HepG2 (cell line): Measurements from ENCODE around the gene CNNM4. TPM values are rescaled to one million over a fixed set of nuclear protein-coding genes. Genes with fewer than 3 reads are reported as not detected.

Source experiments
- ARID4A ChIP-seq: sonication (generic); formaldehyde crosslinking; IDR thresholded peaks from 2 replicates; pipeline ENCODE4 v1.5.0; 2020; ENCODE audit warnings: mild to moderate bottlenecking, missing genetic modification reagents, borderline replicate concordance
- ATAD3A ChIP-seq: sonication (generic); formaldehyde crosslinking; IDR thresholded peaks from 2 replicates; pipeline ENCODE4 v1.4.0; 2020; ENCODE audit warnings: missing genetic modification reagents
- CEBPB ChIP-seq: IDR thresholded peaks from 2 replicates; pipeline ENCODE4 v1.6.1; 2011; ENCODE audit warnings: low read depth, low read length, improper control_type of control experiment, borderline replicate concordance
- EED ChIP-seq: sonication (generic); formaldehyde crosslinking; IDR thresholded peaks from 2 replicates; pipeline ENCODE4 v1.5.0; 2020; ENCODE audit warnings: mild to moderate bottlenecking, missing genetic modification reagents
- ELF1 ChIP-seq: sonication (generic); formaldehyde crosslinking; IDR thresholded peaks from 2 replicates; pipeline ENCODE4 v1.4.0; 2020; ENCODE audit warnings: missing genetic modification reagents
- HNRNPL ChIP-seq: fragments of 200-400 bp; formaldehyde crosslinking; IDR thresholded peaks from 2 replicates; pipeline ENCODE4 v1.6.1; 2017; ENCODE audit warnings: mild to moderate bottlenecking, low read depth, low read length
- IRX3 ChIP-seq: sonication (generic); formaldehyde crosslinking; IDR thresholded peaks from 2 replicates; pipeline ENCODE4 v1.8.1; 2023; ENCODE audit warnings: mild to moderate bottlenecking, low read depth, missing genetic modification reagents, borderline replicate concordance
- MEIS1 ChIP-seq: sonication (generic); formaldehyde crosslinking; IDR thresholded peaks from 2 replicates; pipeline ENCODE4 v1.9.0; 2021; ENCODE audit warnings: mild to moderate bottlenecking, missing genetic modification reagents, moderate library complexity, borderline replicate concordance
- NR2F2 ChIP-seq: IDR thresholded peaks from 2 replicates; pipeline ENCODE4 v1.6.1; 2012; ENCODE audit warnings: low read depth, inconsistent platforms, borderline replicate concordance
- NR2F6 ChIP-seq, 2 experiments: IDR thresholded peaks; 2 replicates each; pipeline ENCODE4 v1.6.1; 2016; ENCODE audit warnings: antibody characterized with exemption in 1 of 2, mild to moderate bottlenecking in 1 of 2
- SKI ChIP-seq: fragments of 450-650 bp; IDR thresholded peaks from one replicate; pipeline ENCODE4 v1.6.1; 2018; ENCODE audit warnings: mild to moderate bottlenecking; ENCODE audit not compliant: partially characterized antibody
- ZMAT3 ChIP-seq: sonication (generic); formaldehyde crosslinking; conservative IDR thresholded peaks from 2 replicates; pipeline ENCODE4 v1.7.0; 2021; ENCODE audit warnings: missing genetic modification reagents
- ZNF136 ChIP-seq: sonication (generic); formaldehyde crosslinking; IDR thresholded peaks from 2 replicates; pipeline ENCODE4 v1.8.1; 2022; ENCODE audit warnings: low read depth, mild to moderate bottlenecking, moderate library complexity, missing genetic modification reagents
- ZNF570 ChIP-seq: sonication (generic); formaldehyde crosslinking; IDR thresholded peaks from 2 replicates; pipeline ENCODE4 v1.4.0; 2020; ENCODE audit warnings: mild to moderate bottlenecking, missing genetic modification reagents, borderline replicate concordance
- ZNF740 ChIP-seq: sonication (generic); formaldehyde crosslinking; IDR thresholded peaks from 2 replicates; pipeline ENCODE4 v1.4.0; 2020; ENCODE audit warnings: missing genetic modification reagents
- ZNF782 ChIP-seq: sonication (generic); formaldehyde crosslinking; IDR thresholded peaks from 2 replicates; pipeline ENCODE4 v1.4.0; 2020; ENCODE audit warnings: missing genetic modification reagents, mild to moderate bottlenecking, borderline replicate concordance
- polyA plus RNA-seq, 8 experiments: library from polyadenylated mRNA; depleted of rRNA in 3 of 8; stranded (reverse) in 7 of 8; unstranded in 1 of 8; fragments of >200 nt; fragmentation: Illumina TruSeq in 4 of 8; extraction: Trizol in 4 of 8; gene quantifications; 2 replicates each; pipeline versions ENCODE4 v1.2.1 to v1.2.3, GENCODE V29; 2011 to 2016; ENCODE audit warnings: low read depth in 4 of 8, missing spikeins in 1 of 8, mixed read lengths in 1 of 8; ENCODE audit not compliant: insufficient read depth in 1 of 8
- total RNA-seq, 5 experiments: library from RNA; depleted of rRNA; stranded (reverse); fragments of >200 nt; fragmentation: Illumina TruSeq; extraction: Trizol; gene quantifications; 2 replicates each; pipeline ENCODE4 v1.2.3, GENCODE V29; 2016; ENCODE audit warnings: low read depth in 1 of 5
- TF ChIP-seq, protein P1 (sequence below): sonication (generic); formaldehyde crosslinking; IDR thresholded peaks from 2 replicates; pipeline ENCODE4 v1.4.0; 2020; ENCODE audit warnings: missing genetic modification reagents
- TF ChIP-seq, protein P2 (sequence below): sonication (generic); formaldehyde crosslinking; IDR thresholded peaks from 2 replicates; pipeline ENCODE4 v1.5.1; 2020; ENCODE audit warnings: mild to moderate bottlenecking, missing genetic modification reagents, moderate library complexity

The CNNM4 gene
- total and polyA plus RNA-seq, 2 of the 13 experiments (the other 11 are each of a cell fraction or from before 2014, with no cell fraction given), result 5.9 to 8.4 TPM

GRCh38 chr2:96815326-96816126, 54.8 kb downstream of the CNNM4 start (continued):
- TF ChIP-seq, protein P1, sequence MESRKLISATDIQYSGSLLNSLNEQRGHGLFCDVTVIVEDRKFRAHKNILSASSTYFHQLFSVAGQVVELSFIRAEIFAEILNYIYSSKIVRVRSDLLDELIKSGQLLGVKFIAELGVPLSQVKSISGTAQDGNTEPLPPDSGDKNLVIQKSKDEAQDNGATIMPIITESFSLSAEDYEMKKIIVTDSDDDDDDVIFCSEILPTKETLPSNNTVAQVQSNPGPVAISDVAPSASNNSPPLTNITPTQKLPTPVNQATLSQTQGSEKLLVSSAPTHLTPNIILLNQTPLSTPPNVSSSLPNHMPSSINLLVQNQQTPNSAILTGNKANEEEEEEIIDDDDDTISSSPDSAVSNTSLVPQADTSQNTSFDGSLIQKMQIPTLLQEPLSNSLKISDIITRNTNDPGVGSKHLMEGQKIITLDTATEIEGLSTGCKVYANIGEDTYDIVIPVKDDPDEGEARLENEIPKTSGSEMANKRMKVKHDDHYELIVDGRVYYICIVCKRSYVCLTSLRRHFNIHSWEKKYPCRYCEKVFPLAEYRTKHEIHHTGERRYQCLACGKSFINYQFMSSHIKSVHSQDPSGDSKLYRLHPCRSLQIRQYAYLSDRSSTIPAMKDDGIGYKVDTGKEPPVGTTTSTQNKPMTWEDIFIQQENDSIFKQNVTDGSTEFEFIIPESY (CRISPR knock-in tag), result no peak
- TF ChIP-seq ATAD3A (CRISPR knock-in tag), result no peak
- TF ChIP-seq NR2F2, result no peak
- no peak for TF ChIP-seq HNRNPL
- no peak for TF ChIP-seq IRX3 (CRISPR knock-in tag)
- no peak for TF ChIP-seq ZNF570 (CRISPR knock-in tag)
- TF ChIP-seq NR2F6 (IDR thresholded peaks at IDR 0.05), result no peak
- no peak for TF ChIP-seq NR2F6 (CRISPR knock-in tag; IDR thresholded peaks at IDR 0.05)
- TF ChIP-seq CEBPB, result no peak
- no peak for TF ChIP-seq ELF1 (CRISPR knock-in tag)
- TF ChIP-seq ZNF740, result no peak
- 0 out of 2 replicates have a peak, but pooled peaks have one; percentile 74 for TF ChIP-seq ZNF782 (CRISPR knock-in tag)
- no peak for TF ChIP-seq EED (CRISPR knock-in tag)
- 0 out of 2 replicates have a peak, but pooled peaks have one; percentile 19 for TF ChIP-seq ZMAT3
- TF ChIP-seq ARID4A (CRISPR knock-in tag), result peak; percentile 81; the same call in 1 of the 2 replicates
- peak; percentile 90 for TF ChIP-seq ZNF136 (CRISPR knock-in tag)
- peak; percentile 81 for TF ChIP-seq MEIS1 (CRISPR knock-in tag)
- TF ChIP-seq, protein P2, sequence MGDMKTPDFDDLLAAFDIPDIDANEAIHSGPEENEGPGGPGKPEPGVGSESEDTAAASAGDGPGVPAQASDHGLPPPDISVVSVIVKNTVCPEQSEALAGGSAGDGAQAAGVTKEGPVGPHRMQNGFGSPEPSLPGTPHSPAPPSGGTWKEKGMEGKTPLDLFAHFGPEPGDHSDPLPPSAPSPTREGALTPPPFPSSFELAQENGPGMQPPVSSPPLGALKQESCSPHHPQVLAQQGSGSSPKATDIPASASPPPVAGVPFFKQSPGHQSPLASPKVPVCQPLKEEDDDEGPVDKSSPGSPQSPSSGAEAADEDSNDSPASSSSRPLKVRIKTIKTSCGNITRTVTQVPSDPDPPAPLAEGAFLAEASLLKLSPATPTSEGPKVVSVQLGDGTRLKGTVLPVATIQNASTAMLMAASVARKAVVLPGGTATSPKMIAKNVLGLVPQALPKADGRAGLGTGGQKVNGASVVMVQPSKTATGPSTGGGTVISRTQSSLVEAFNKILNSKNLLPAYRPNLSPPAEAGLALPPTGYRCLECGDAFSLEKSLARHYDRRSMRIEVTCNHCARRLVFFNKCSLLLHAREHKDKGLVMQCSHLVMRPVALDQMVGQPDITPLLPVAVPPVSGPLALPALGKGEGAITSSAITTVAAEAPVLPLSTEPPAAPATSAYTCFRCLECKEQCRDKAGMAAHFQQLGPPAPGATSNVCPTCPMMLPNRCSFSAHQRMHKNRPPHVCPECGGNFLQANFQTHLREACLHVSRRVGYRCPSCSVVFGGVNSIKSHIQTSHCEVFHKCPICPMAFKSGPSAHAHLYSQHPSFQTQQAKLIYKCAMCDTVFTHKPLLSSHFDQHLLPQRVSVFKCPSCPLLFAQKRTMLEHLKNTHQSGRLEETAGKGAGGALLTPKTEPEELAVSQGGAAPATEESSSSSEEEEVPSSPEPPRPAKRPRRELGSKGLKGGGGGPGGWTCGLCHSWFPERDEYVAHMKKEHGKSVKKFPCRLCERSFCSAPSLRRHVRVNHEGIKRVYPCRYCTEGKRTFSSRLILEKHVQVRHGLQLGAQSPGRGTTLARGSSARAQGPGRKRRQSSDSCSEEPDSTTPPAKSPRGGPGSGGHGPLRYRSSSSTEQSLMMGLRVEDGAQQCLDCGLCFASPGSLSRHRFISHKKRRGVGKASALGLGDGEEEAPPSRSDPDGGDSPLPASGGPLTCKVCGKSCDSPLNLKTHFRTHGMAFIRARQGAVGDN (CRISPR knock-in tag), result peak; percentile 91
- no peak for TF ChIP-seq SKI
